HCT116 (cell line): ENCODE measurements around the gene ENOX1. TPM values are rescaled to one million over a fixed set of nuclear protein-coding genes. Genes with fewer than 3 reads are reported as not detected.

ENCODE experiments used
- ATAC-seq: fragments of 200-7000 bp; cut with Tn5 transposase; 2 replicates; pipeline ENCODE4 v1.9.1; 2020; ENCODE audit warnings: mild to moderate bottlenecking, moderate library complexity
- BruUV-seq: library from RNA; stranded (reverse); fragments of 400-500 nt; replicated peaks from 2 replicates; lab custom pipeline; 2021; lab: Mats Ljungman, UMichigan
- CTCF ChIA-PET: fragments of 300-600 bp; sonication (Branson Sonifier 250); formaldehyde crosslinking; loops from one replicate; lab custom pipeline; 2021; ENCODE audit warnings: antibody characterized with exemption; lab: Charles Lee
- POLR2A ChIA-PET: fragments of 300-600, 350-600 bp; sonication (Branson Sonifier 250); formaldehyde crosslinking; loops from one replicate; lab custom pipeline; 2021; ENCODE audit warnings: antibody characterized with exemption; lab: Charles Lee
- RAD21 ChIA-PET, 2 experiments: fragments of 300-600 bp; sonication (Branson Sonifier 250); formaldehyde crosslinking; loops; one replicate each; lab custom pipeline; 2023; ENCODE audit warnings: low total read pairs in 2 of 2; ENCODE audit not compliant: uncharacterized antibody in 2 of 2, unreplicated experiment in 2 of 2, low non-redundant PET in 1 of 2; lab: Charles Lee
- DNase-seq: peaks from one replicate; pipeline ENCODE4 v3.0.0-alpha.2; 2010; ENCODE audit warnings: low read depth, low spot score
- H2AFZ ChIP-seq: fragments of 200-600 bp; shearing (Covaris generic), sonication (generic); 2 replicates; pipeline ENCODE4 v1.6.1; 2017; ENCODE audit warnings: low read depth, mixed run types, mixed read lengths, antibody characterized with exemption, low read length; ENCODE audit not compliant: poor library complexity, severe bottlenecking
- H3K27ac ChIP-seq: 2 replicates; pipeline ENCODE4 v1.5.1; 2012; ENCODE audit warnings: low read depth, low read length
- H3K27me3 ChIP-seq: fragments of 200-600 bp; sonication (generic); 2 replicates; pipeline ENCODE4 v1.6.1; 2016; ENCODE audit warnings: mixed run types, low read length, mixed read lengths; ENCODE audit not compliant: insufficient read depth
- H3K36me3 ChIP-seq, 2 experiments: fragments of 200-500 bp in 1 of 2; fragments of 200-600 bp in 1 of 2; sonication (Bioruptor generic) in 1 of 2; sonication (generic) in 1 of 2; 2 replicates each; pipeline versions ENCODE4 v1.5.1 to v1.6.1; 2014 to 2016; ENCODE audit warnings: low read length in 2 of 2, inconsistent platforms in 1 of 2, mixed read lengths in 1 of 2, mixed run types in 1 of 2; ENCODE audit not compliant: insufficient read depth in 2 of 2, control insufficient read depth in 1 of 2
- H3K4me1 ChIP-seq, 2 experiments: fragments of 200-600 bp in 1 of 2; sonication (generic) in 1 of 2; 2 replicates each; pipeline versions ENCODE4 v1.5.1 to v1.6.1; 2012 to 2017; ENCODE audit warnings: low read length in 2 of 2, inconsistent platforms in 1 of 2, mild to moderate bottlenecking in 1 of 2, mixed read lengths in 1 of 2, mixed run types in 1 of 2, moderate library complexity in 1 of 2; ENCODE audit not compliant: insufficient read depth in 2 of 2, control insufficient read depth in 1 of 2
- H3K4me2 ChIP-seq: fragments of 200-600 bp; sonication (generic); 2 replicates; pipeline ENCODE4 v1.6.1; 2017; ENCODE audit warnings: mixed run types, low read length, mixed read lengths
- H3K4me3 ChIP-seq, 2 experiments: fragments of 200-600 bp in 1 of 2; sonication (generic) in 1 of 2; replicated peaks in 1 of 2; 2 replicates each; pipeline ENCODE4 v1.5.1; 2011 to 2016; ENCODE audit warnings: low read length in 2 of 2, control low read depth in 1 of 2, low read depth in 1 of 2, mild to moderate bottlenecking in 1 of 2, mixed read lengths in 1 of 2, mixed run types in 1 of 2
- H3K79me2 ChIP-seq: fragments of 200-600 bp; sonication (generic); 2 replicates; pipeline ENCODE4 v1.6.1; 2017; ENCODE audit warnings: mild to moderate bottlenecking, mixed run types, low read length, moderate library complexity, mixed read lengths; ENCODE audit not compliant: insufficient read depth
- H3K9ac ChIP-seq: fragments of 200-600 bp; sonication (generic); 2 replicates; pipeline ENCODE4 v1.6.1; 2016; ENCODE audit warnings: low read length, mixed read lengths
- H3K9me2 ChIP-seq: fragments of 200-600 bp; sonication (generic), shearing (Covaris generic); 2 replicates; pipeline ENCODE4 v1.6.1; 2017; ENCODE audit warnings: mixed run types, mild to moderate bottlenecking, moderate library complexity; ENCODE audit not compliant: insufficient read depth
- H3K9me3 ChIP-seq, 2 experiments: fragments of 200-500 bp in 1 of 2; fragments of 200-600 bp in 1 of 2; sonication (Bioruptor generic) in 1 of 2; sonication (generic) in 1 of 2; 2 replicates each; pipeline ENCODE4 v1.6.1; 2014 to 2017; ENCODE audit warnings: low read length in 2 of 2, mixed read lengths in 2 of 2, inconsistent platforms in 1 of 2, low read depth in 1 of 2, mild to moderate bottlenecking in 1 of 2, mixed run types in 1 of 2, moderate library complexity in 1 of 2; ENCODE audit not compliant: control insufficient read depth in 1 of 2, insufficient read depth in 1 of 2
- H4K20me1 ChIP-seq: fragments of 200-600 bp; sonication (generic), shearing (Covaris generic); 2 replicates; pipeline ENCODE4 v1.6.1; 2017; ENCODE audit warnings: mixed run types, mild to moderate bottlenecking, moderate library complexity; ENCODE audit not compliant: insufficient read depth
- CBX3 ChIP-seq: IDR thresholded peaks from 2 replicates; pipeline ENCODE4 v1.6.1; 2012; ENCODE audit warnings: low read depth
- CEBPB ChIP-seq: IDR thresholded peaks from 2 replicates; pipeline ENCODE4 v1.6.1; 2012; ENCODE audit warnings: low read depth
- EGR1 ChIP-seq: IDR thresholded peaks from 2 replicates; pipeline ENCODE4 v1.6.1; 2012; ENCODE audit warnings: low read depth
- ELF1 ChIP-seq: IDR thresholded peaks from 2 replicates; pipeline ENCODE4 v1.6.1; 2012; ENCODE audit warnings: low read depth, borderline replicate concordance
- EZH2 ChIP-seq: fragments of 200-600 bp; sonication (generic); IDR thresholded peaks from 2 replicates; pipeline ENCODE4 v1.6.1; 2017; ENCODE audit warnings: antibody characterized with exemption, mixed run types
- EZH2phosphoT487 ChIP-seq: fragments of 200-600 bp; IDR thresholded peaks from 2 replicates; pipeline ENCODE4 v1.6.1; 2018; ENCODE audit warnings: antibody characterized with exemption, borderline replicate concordance
- FOSL1 ChIP-seq: IDR thresholded peaks from 2 replicates; pipeline ENCODE4 v1.6.1; 2012; ENCODE audit warnings: low read depth
- POLR2A ChIP-seq: IDR thresholded peaks from 2 replicates; pipeline ENCODE4 v1.7.0; 2011; ENCODE audit warnings: borderline replicate concordance; ENCODE audit not compliant: insufficient read depth, insufficient read length; ENCODE audit errors: extremely low read depth
- POLR2AphosphoS5 ChIP-seq: IDR thresholded peaks from 2 replicates; pipeline ENCODE4 v1.6.1; 2011; ENCODE audit warnings: mild to moderate bottlenecking, low read depth, low read length, moderate library complexity
- RAD21 ChIP-seq: IDR thresholded peaks from 2 replicates; pipeline ENCODE4 v1.6.1; 2012; ENCODE audit warnings: low read depth, mild to moderate bottlenecking
- SIN3A ChIP-seq: IDR thresholded peaks from 2 replicates; pipeline ENCODE4 v1.6.1; 2012; ENCODE audit warnings: low read depth
- TCF7L2 ChIP-seq: IDR thresholded peaks from 2 replicates; pipeline ENCODE4 v1.7.0; 2011; ENCODE audit warnings: borderline replicate concordance, inconsistent platforms; ENCODE audit not compliant: insufficient read depth, insufficient read length; ENCODE audit errors: extremely low read depth
- ZFX ChIP-seq: fragments of 450-650 bp; IDR thresholded peaks from 2 replicates; pipeline ENCODE4 v1.6.1; 2017
- intact Hi-C: fragments of 100-400 bp; cut with micrococcal nuclease; formaldehyde crosslinking; loops from 2 replicates; pipeline ENCODE4 v1.10.0; 2022
- total RNA-seq: library from RNA; stranded (reverse); gene quantifications from one replicate; pipeline ENCODE4 v1.2.1, GENCODE V29; 2021; ENCODE audit not compliant: unreplicated experiment
- TF ChIP-seq, protein P1 (sequence below): IDR thresholded peaks from 2 replicates; pipeline ENCODE4 v1.6.1; 2012; ENCODE audit warnings: low read depth
- TF ChIP-seq, protein P2 (sequence below): IDR thresholded peaks from 2 replicates; pipeline ENCODE4 v1.6.1; 2012

Gene ENOX1
- total RNA-seq, 1 experiment from 2014 or later = 4.5 TPM

DNA sequence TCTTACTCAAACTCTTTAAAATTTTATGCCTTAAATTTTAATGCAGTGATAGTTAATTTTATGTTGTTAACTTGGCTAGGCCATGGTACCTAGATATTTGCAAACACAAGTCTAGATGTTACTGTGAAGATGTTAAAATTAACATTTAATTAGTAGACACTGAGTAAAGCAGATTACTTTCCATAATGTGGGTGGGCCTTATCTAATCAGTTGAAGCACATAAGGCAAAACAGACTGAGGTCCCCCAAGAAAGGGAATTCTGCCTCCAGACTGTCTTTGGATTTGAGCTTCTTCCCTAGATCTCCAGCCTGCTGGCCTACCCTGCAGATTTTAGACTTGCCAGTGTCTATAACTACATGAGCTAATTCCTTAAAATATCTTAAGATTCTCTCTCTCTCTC is 294.0 kb downstream of the ENOX1 start:
- Histone ChIP-seq H3K36me3 (no peaks in the 10 kb centered on the region), H3K4me2 (no peak overlapping the region), H3K9me3 (no peaks in the 10 kb centered on the region), H3K9ac (no peak overlapping the region), H3K9me2 (no peaks in the 10 kb centered on the region), H3K4me1 (no peaks in the 10 kb centered on the region), H3K4me3 (no peak overlapping the region), H3K27ac (no peak overlapping the region), H3K27me3 (no peaks in the 10 kb centered on the region), H3K79me2 (no peaks in the 10 kb centered on the region), H2AFZ (no peak overlapping the region), H4K20me1 (no peaks in the 10 kb centered on the region)
- intact Hi-C loops = no loop called here
- ChIA-PET POLR2A (no interaction called here), RAD21 (no interaction called here), CTCF (no interaction called here)
- ATAC-seq = no peak
- no peak for DNase-seq
- no peak for TF ChIP-seq ELF1
- no peak for TF ChIP-seq CBX3
- TF ChIP-seq SIN3A = no peak
- no peak for TF ChIP-seq TCF7L2
- TF ChIP-seq CEBPB = no peak
- TF ChIP-seq, protein P1, sequence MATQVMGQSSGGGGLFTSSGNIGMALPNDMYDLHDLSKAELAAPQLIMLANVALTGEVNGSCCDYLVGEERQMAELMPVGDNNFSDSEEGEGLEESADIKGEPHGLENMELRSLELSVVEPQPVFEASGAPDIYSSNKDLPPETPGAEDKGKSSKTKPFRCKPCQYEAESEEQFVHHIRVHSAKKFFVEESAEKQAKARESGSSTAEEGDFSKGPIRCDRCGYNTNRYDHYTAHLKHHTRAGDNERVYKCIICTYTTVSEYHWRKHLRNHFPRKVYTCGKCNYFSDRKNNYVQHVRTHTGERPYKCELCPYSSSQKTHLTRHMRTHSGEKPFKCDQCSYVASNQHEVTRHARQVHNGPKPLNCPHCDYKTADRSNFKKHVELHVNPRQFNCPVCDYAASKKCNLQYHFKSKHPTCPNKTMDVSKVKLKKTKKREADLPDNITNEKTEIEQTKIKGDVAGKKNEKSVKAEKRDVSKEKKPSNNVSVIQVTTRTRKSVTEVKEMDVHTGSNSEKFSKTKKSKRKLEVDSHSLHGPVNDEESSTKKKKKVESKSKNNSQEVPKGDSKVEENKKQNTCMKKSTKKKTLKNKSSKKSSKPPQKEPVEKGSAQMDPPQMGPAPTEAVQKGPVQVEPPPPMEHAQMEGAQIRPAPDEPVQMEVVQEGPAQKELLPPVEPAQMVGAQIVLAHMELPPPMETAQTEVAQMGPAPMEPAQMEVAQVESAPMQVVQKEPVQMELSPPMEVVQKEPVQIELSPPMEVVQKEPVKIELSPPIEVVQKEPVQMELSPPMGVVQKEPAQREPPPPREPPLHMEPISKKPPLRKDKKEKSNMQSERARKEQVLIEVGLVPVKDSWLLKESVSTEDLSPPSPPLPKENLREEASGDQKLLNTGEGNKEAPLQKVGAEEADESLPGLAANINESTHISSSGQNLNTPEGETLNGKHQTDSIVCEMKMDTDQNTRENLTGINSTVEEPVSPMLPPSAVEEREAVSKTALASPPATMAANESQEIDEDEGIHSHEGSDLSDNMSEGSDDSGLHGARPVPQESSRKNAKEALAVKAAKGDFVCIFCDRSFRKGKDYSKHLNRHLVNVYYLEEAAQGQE = no peak
- no peak for TF ChIP-seq EZH2phosphoT487
- no peak for TF ChIP-seq FOSL1
- no peak for TF ChIP-seq EZH2
- TF ChIP-seq, protein P2, sequence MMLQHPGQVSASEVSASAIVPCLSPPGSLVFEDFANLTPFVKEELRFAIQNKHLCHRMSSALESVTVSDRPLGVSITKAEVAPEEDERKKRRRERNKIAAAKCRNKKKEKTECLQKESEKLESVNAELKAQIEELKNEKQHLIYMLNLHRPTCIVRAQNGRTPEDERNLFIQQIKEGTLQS = no peak
- no peak for TF ChIP-seq POLR2AphosphoS5
- TF ChIP-seq RAD21 = no peak
- no peak for TF ChIP-seq ZFX
- no peak for TF ChIP-seq POLR2A
- no peak for TF ChIP-seq EGR1
- no TSS peak for BruUV-seq
